ENCODE measurements around the gene NCEH1. TPM values are rescaled to one million over a fixed set of nuclear protein-coding genes. Genes with fewer than 3 reads are reported as not detected.
A peak's percentile ranks its signal among the peaks of the same experiment; 100 is the strongest.

NCEH1 gene
- total and polyA plus RNA-seq, 8 donors = 2.6 to 26.0 (median 6.3) TPM

DNA sequence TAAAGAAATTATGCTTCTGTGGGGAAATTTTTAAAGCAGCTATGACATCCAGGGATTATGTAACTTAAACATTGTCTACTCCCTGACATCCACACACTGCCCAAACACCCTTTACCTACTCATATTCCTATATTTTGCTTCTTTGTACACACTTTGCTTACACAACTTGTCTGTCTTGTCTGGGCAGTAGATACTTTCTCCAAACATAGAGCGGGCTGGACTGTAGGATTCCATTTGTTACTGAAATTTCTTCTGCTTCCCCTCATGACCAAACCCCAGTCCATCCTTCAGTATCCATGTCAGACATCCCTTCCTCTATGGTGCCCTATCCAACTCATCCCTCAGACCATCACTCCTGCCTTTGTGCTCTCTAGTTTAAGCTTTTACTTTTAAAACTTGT, 19.9 kb downstream of the NCEH1 start:
- FAIRE-seq = no peak
- no peak for DNase-seq
- H3K27me3 ChIP-seq = no peaks in the 10 kb centered on the region
- no peak overlapping the region for H3K4me3 ChIP-seq
- H3K9me3 ChIP-seq = no peaks in the 10 kb centered on the region
- TF ChIP-seq, protein P1, sequence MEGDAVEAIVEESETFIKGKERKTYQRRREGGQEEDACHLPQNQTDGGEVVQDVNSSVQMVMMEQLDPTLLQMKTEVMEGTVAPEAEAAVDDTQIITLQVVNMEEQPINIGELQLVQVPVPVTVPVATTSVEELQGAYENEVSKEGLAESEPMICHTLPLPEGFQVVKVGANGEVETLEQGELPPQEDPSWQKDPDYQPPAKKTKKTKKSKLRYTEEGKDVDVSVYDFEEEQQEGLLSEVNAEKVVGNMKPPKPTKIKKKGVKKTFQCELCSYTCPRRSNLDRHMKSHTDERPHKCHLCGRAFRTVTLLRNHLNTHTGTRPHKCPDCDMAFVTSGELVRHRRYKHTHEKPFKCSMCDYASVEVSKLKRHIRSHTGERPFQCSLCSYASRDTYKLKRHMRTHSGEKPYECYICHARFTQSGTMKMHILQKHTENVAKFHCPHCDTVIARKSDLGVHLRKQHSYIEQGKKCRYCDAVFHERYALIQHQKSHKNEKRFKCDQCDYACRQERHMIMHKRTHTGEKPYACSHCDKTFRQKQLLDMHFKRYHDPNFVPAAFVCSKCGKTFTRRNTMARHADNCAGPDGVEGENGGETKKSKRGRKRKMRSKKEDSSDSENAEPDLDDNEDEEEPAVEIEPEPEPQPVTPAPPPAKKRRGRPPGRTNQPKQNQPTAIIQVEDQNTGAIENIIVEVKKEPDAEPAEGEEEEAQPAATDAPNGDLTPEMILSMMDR (IDR thresholded peaks at IDR 0.05) = no peak
- peaks cover 3 to 25% (median 20%) of the 10 kb centered on the region in 3 donors for H3K4me1 ChIP-seq
- no peak for ATAC-seq
- 86 to 97% methylated on average over 1 of the region's 1 CpG for WGBS, 2 donors
- peak overlapping the region in 2 of 4 donors; percentile 59 to 70 for H3K27ac ChIP-seq
- no peaks in the 10 kb centered on the region for H3K36me3 ChIP-seq
- intact Hi-C loops (cut with DNase I) = no loop called here

DNA sequence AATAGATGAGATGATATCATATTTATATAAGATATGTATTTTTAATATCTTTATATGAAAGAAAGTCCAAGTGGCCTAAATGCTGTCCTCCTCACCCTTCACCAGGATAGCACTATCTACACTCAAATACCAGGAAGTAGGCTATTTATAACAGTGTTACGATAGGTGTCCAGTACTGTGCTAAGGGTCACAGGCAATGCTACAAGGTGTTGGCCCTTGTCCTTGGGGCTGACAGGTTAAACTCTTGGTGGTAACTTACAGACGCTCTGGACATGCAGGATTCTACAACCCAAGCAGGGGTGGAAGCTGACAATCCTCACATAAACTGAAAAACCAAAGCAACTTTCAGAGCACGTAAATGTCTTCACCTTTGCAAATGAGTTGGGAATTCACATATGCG, 22.3 kb downstream of the NCEH1 start:
- WGBS, 2 donors = 53% methylated on average over 4 of the region's 4 CpGs
- Histone ChIP-seq H3K4me1 (peaks cover 3 to 16% (median 10%) of the 10 kb centered on the region in 3 donors), H3K36me3 (no peaks in the 10 kb centered on the region), H3K27me3 (no peaks in the 10 kb centered on the region), H3K27ac (peak overlapping the region in 1 of 4 donors; percentile 3), H3K9me3 (no peaks in the 10 kb centered on the region), H3K4me3 (no peak overlapping the region)
- FAIRE-seq = no peak
- TF ChIP-seq, protein P1 (IDR thresholded peaks at IDR 0.05) = no peak
- intact Hi-C loops (cut with DNase I) = no loop called here
- ATAC-seq = peak; percentile 62 to 70 (median 66)
- DNase-seq = no peak

DNA sequence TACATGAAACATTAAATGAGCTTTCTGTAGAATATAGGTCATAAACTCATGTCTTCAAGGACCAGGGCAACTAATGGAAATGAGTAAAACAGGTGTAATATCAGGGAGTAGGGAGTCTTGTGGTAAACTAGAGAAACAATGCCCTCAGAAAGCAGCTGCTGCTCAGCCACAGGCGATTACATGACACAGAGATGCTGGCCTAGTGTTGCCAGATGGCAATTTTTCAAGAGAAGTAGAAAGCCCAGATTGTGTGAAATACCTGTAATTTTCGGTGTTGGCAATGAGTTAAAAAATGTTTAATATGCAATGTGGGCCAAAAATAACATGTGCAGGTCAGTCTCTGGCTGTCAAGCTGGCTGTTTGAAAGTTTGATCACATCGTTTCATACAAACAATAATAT, 23.4 kb downstream of the NCEH1 start:
- Histone ChIP-seq H3K27ac (peak overlapping the region in 1 of 4 donors; percentile 2), H3K27me3 (no peaks in the 10 kb centered on the region), H3K4me3 (no peak overlapping the region), H3K36me3 (no peaks in the 10 kb centered on the region), H3K4me1 (peaks cover 0 to 16% (median 3%) of the 10 kb centered on the region in 3 donors), H3K9me3 (no peaks in the 10 kb centered on the region)
- ATAC-seq = peak; percentile 34 to 73 (median 54)
- TF ChIP-seq, protein P1 (IDR thresholded peaks at IDR 0.05) = no peak
- no peak for DNase-seq
- 15 to 24% methylated on average over 3 of the region's 3 CpGs for WGBS, 2 donors
- no peak for FAIRE-seq
- intact Hi-C loops (cut with DNase I) = no loop called here

DNA sequence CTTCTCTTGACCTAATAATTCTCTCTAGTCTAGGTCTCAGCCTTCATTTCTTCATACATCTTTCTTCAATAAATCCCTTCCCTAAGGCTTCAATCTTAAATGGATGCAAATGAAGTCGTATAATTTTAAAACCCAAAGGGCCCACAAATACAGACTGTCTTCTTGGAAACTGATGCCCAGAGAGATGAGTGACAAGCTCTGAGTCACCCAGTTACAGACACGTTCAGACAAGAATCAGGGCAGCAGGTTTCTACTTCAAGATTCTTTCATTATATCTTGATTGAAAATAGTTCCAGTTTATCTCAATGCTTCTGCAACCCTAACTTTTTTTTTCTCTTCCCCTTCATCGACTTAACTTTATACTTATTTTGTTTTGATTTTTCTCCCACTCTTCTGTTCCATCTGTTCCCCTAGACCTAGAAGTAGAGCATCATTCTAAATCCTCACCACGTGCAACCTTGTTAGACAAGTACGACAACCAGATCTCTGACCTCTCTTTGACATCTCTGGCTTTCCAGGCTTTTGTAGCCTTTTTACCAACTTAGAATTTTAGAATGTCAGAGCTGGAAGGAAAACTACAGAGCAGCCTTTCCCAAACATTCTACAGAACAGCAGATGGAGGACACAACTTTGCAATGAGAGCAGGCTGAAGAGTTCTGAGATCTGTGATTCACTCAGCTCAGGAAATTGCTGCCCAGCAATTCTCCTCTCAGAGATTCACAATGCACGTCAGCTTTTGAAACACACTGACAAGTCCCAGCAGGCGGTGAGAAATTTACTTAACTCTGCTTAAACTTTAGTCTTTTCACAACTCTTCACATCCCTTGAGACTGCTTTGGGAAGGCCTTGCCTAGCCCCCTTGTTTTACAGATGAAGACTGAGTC, 25.3 kb downstream of the NCEH1 start:
- peaks cover 0 to 16% (median 3%) of the 10 kb centered on the region in 3 donors for H3K4me1 ChIP-seq
- no peaks in the 10 kb centered on the region for H3K27me3 ChIP-seq
- TF ChIP-seq, protein P1 (IDR thresholded peaks at IDR 0.05) = no peak
- intact Hi-C loops (cut with DNase I) = no loop called here
- 76 to 83% methylated on average over 7 of the region's 7 CpGs for WGBS, 2 donors
- no peaks in the 10 kb centered on the region for H3K9me3 ChIP-seq
- FAIRE-seq (no peak), ATAC-seq (no peak), DNase-seq (no peak)
- no peak overlapping the region for H3K27ac ChIP-seq
- H3K4me3 ChIP-seq = no peak overlapping the region
- no peaks in the 10 kb centered on the region for H3K36me3 ChIP-seq

DNA sequence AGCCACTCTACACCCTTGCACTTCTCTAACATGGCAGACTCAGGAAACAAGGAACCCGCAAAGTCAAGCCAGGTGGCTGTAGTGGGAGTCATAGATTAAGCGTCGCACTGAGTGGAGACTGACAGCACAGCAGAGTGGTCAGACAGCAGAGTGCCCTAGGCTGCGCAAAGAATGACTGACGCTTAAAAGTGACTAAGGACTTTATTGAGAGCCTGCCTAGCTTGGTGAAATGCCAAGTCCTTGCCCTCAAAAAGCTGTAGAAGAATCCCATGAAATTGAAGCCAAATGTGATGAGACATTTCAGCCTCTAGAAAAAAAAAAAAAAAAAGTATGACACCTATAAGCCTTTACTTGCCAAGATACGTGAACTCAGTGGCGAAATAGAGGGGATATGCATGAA, 30.2 kb downstream of the NCEH1 start:
- FAIRE-seq = no peak
- WGBS, 2 donors = 96 to 98% methylated on average over 7 of the region's 7 CpGs
- no peak overlapping the region for H3K4me3 ChIP-seq

More for the DNA sequence above, 30.2 kb downstream of the NCEH1 start:
- DNase-seq = no peak
- Histone ChIP-seq H3K36me3 (no peaks in the 10 kb centered on the region), H3K27ac (no peak overlapping the region), H3K4me1 (no peaks in the 10 kb centered on the region), H3K27me3 (no peaks in the 10 kb centered on the region), H3K9me3 (no peaks in the 10 kb centered on the region)
- TF ChIP-seq, protein P1 (IDR thresholded peaks at IDR 0.05) = no peak
- intact Hi-C loops (cut with DNase I) = no loop called here
- ATAC-seq = no peak
